GM21390 (cell line): ENCODE measurements around the gene FBXO31.
"Not testable (repeated sequence)": the region's sequence is repeated elsewhere in the genome, so short reads cannot be mapped to it uniquely, and the experiment has no call there.

Experiments used
- ATAC-seq: cut with Tn5 transposase; IDR thresholded peaks from one replicate; pipeline ENCODE4 v1.9.1; 2021; ENCODE audit not compliant: unreplicated experiment

Gene FBXO31

DNA sequence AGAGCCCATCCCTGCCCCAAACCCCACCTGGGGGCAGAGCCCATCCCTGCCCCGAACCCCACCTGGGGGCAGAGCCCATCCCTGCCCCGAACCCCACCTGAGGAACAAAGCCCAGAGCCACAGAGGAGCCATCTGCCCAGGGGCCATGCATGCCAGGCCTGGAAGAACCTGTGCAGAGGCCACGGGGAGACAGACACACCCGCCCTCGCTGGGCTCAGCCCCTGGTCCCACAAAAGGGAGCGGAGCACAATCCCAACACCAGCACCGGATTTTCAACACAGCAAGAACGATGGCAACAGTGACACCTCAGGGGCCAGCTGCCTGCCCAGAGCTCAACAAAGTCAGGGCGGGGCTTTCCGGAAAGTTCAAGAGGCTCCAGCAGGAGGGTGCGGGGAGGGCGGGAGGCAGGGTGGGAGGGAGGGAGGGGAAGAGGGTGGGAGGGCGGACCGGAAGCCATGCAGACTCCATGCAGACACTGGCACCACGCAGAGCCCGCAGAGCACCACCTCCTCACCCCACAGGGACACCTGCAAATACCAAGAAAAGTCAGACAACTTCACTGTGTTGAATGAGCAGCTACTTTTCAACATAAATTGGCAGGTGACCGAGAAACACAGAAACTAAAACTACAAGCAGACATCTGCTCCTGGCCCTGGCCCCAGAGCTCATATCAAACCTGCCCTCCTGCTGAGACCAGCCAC lies 38.5 kb downstream of the FBXO31 start:
- no peak for ATAC-seq

DNA sequence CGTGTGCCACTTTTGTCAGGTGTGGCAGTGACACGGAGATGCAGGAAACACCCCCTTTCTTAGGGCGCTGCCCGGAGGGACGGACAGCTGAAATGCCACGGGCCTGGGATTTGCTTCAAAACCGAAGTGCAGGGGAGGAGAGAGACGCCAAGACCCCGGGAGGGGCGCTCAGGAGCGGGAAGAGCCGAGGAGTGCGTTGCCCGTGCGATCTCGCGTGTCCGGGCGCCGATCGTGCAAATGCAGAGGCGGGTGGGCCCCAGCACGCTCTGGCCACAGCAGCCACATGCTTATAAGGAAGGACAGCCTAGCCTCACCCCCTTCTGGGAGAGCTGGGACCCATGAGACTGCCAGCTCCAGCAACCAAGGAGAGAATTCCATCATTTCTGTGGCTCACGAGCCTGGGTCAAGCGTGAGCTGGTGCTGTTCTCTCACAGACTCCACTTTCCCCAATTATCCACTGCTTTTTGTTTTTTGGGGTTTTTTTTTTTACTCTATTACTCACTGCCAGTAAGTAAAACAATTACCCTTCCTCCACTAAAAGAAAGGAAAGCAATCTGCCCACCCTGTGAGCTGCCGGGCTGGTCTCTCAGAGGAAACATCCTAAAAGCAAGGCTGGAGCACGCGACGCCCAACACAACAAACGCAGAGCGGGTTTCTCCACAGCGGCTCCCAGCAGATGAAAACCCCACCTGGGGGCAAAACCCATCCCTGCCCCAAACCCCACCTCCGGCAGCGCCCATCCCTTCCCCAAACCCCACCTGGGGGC lies 39.2 kb downstream of the FBXO31 start:
- ATAC-seq = no peak

DNA sequence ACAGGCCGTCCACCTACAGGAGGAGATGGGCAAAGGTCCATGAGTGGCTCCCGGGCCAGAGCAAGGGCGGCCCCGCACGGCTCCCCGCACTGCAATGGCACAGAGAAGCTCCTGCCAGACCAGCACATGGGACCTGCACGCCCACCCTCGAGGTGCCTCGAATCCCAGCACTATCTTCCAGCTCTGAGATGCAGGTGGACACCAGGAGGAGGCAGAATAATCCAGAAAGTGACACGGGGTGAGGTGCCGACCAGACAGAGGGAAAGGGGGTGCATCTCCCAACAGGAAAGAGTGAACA lies 39.9 kb downstream of the FBXO31 start:
- ATAC-seq = no peak

DNA sequence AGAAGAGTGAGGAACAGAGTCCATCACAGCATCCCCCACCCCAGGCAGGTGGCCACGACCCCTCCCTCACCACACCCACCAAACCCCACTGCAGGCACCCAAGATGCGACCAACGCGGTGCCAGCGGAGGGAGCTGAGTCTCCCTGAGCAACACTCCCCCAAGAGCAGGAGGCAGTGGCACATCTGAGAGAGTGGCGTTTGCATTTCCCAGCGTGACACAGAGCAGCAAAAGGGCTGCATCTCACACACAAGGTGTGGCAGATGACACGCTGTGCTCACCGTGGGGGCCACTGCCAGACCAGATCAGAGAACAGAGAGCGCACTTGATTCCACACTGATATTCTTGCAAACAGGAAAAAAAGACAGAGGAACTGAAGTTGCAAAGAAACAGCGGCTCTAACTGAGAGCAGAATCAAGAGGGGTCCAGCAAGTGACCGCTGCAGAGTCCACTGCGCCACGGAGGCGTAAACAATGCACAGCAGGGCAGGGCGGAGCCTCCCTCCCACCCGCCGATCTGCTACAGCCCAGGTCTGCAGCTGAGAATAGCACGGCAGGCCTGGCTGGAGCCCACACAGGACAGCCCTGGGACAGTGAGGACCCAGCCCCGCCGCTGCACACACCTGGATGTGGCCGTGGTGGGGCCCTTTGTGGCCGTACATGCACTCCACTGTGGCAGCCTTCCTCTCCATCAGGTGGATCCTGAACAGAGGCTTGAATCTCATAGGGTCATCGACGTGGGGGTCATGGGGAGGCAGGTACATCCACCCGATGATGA lies 40.4 kb downstream of the FBXO31 start:
- ATAC-seq = no peak

DNA sequence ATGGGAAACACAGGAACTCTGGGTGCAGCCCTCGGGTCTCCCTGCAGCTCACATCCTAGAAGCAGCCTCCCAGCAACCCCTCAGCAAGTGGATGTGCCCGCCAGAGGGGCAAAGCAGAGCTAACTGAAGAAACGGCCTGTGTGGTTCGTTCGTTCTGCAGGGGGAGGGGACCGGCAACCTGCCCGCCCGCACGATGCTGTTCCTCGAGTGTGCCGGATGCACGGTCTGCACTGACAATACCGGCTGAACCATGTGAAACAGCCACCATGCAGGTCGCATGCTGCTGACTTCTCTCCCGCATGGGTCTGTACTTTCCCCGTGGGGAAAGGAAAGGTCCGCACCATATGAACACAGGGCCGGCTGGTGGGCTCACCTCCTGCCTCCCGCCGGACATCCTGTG lies 41.1 kb downstream of the FBXO31 start:
- no peak for ATAC-seq

DNA sequence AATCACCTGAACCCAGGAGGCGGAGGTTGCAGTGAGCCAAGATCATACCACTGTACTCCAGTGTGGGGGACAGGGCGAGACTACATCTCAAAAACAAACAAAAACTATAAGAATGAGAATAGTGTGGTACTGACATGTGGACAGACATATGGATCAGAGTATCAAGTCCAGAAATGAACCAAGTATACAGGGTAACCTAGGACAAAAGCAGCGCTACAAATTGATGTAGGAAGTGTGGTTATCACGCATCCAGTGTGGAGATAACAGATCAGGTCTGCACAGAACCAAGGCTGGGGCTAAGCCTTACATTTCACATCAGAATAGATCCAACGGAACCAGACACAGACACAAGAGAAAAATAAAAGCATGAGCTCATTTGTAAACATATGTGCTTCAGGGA lies 43.4 kb downstream of the FBXO31 start:
- ATAC-seq = no peak

DNA sequence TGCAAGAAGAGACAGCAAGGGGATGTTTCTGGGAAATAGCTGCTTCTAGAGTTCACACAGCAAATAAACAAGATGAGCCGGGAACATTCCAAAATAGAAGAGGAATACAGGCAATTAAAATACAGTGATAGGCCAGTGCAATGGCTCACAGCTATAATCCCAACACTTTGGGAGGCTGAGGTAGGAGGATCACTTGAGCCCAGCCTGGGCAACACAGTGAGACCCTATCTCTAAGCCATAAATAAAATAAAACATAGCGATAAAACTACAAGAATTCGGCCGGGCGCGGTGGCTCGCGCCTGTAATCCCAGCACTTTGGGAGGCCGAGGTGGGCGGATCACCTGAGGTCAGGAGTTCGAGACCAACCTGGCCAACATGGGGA lies 43.9 kb downstream of the FBXO31 start:
- not testable (repeated sequence) for ATAC-seq

DNA sequence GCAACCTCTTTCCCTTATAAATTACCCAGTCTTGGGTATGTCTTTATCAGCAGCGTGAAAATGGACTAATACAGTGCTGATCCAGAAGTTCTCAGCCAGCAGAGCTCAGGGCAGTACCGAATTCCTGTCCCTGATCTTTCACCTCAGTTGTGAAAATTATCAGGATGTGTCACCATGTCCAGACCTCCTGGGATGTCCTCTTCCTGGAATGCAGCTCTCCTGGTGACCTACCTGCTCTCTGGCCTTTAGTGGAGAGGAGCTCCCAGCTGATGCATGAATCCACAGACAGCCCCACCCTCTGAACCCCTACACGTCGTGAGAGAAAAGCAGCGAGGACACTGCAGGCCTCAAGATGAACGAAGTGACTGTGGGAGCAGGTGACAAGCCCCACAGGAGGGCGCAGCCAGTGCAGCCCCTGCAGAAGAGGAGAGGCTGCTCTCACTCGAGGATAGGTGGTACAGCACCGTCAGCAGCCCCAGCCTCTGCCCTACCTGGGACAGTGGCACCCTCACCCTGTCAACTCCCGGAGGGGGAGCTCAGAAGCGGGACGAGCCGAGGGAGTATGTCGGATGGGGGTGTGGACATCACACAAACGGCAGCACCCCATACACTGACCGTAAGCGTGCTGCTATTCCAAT lies 44.4 kb downstream of the FBXO31 start:
- ATAC-seq = no peak

DNA sequence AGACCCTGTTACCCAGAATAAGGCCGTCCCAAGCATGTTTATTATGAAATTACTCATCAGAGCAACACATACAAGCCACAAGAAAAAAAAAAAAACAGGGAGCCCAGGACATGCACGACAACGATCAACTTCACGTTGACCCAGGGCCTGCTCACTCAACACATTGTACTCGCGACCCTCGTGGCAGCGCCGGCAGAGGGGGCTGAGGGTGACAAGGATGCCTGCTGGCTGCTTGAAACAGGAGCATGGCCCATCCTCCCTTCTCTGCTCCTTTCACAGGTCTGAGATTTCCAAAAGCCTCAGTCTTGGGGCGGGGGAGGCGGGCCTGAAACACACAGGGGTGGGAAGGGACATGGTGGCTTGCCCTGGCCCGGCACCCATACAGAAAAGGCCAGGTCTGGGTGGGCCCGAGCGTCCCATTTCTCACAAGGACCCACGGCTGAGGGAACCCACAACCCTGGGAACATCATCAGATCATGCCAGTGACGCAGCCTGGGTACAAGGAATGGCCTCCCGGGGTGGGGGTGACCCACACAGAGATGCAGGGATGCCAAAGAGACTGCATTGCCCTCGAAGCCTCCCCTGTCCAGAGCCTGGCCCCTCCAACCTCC lies 45.3 kb downstream of the FBXO31 start:
- no peak for ATAC-seq

DNA sequence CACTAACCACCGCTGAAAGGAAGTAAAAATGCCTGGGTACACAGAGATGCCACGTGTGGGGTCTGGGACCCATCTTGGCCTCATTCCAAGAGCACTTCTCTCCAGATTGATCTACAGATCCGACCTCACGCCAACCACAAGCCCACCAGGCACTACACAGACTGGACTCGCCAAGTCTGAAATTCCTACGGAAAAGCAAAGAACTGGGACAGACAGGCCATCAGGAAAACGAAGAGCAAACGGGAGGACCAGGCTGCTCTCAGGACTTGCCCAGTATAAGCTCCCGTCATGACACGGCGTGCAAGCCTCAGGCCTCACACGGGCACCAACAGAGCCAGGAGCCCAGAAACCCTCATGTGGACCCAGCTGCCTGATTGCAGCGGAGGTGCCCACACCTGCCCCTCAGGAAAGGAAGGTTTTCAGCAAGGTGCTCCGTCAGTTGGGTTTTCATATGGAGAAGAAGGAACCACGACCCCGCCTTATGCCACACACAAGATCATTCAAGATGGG lies 46.3 kb downstream of the FBXO31 start:
- ATAC-seq = no peak

DNA sequence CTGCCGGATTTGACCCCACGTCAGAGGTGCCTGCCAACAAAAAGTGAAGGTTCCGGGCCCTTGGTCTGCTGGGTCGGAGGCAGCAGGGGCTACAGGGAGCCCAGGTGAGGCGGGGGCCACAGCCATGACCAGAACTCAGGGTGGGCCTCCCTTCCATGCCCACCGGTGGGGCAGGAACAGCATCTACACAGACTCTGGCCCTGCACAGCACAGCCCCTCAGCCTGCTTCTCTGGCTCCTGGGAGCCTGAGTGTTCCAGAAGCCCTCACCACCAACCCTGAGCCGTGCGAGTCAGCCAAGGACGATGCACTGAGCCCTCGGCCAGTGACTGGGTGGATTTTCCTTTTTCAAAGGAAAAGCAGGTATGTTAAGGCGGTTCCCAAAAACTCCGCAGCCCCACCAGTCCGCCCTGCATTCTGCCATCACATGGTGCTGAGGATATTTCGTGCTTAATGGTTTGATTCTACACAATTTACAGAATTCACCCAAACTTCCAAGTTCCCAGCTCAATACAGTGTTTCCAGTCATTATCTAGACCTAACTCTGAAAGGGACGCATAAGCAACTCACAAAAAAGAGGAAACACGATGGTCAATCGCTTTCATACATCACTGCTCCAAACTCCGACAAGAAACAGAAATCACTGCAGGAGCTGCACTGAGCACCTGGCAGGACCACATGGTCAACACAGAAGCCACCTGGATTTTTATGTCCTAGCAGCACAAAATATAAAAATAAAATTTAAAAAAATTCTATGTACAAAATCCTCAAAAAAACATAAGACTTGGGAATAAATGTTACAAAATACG lies 46.9 kb downstream of the FBXO31 start:
- ATAC-seq = no peak

DNA sequence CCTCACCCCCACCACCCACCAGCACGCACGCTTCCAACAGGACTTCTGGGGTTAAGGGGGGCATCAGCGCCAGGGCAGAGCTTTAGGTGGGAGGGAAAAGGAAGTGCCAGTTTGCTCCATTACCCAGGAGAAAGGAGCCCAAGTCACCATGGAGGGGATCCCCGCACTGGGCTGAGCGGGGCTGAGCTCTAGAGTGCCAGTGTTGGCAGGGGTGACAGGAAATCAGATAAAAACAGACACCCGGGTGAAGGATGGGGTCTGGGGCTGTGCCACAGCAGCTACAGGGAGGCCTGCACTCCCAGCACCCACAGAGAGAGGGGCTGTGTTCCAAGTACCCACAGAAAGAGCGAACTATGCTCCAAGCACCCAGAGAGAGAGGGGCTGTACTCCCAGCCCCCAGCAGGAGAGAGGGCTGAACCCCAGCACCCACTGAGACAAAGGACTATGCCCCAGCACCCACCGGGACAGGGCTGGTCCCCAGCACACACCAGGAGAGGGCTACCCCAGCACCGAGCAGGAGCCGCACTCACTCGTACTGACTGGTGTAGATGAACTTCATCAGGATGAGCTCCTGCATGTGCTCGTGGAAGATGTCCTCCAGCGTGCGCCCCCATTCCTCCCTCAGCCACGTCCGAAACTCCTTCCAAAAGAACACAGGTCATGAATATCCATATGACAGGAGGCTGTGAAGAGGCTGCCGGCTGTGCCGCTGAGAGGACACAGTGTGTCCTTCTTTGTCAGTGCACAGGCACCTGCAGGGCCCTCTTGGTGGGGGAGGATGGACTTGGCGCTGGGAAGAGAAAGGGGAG lies 47.7 kb downstream of the FBXO31 start:
- ATAC-seq = no peak

DNA sequence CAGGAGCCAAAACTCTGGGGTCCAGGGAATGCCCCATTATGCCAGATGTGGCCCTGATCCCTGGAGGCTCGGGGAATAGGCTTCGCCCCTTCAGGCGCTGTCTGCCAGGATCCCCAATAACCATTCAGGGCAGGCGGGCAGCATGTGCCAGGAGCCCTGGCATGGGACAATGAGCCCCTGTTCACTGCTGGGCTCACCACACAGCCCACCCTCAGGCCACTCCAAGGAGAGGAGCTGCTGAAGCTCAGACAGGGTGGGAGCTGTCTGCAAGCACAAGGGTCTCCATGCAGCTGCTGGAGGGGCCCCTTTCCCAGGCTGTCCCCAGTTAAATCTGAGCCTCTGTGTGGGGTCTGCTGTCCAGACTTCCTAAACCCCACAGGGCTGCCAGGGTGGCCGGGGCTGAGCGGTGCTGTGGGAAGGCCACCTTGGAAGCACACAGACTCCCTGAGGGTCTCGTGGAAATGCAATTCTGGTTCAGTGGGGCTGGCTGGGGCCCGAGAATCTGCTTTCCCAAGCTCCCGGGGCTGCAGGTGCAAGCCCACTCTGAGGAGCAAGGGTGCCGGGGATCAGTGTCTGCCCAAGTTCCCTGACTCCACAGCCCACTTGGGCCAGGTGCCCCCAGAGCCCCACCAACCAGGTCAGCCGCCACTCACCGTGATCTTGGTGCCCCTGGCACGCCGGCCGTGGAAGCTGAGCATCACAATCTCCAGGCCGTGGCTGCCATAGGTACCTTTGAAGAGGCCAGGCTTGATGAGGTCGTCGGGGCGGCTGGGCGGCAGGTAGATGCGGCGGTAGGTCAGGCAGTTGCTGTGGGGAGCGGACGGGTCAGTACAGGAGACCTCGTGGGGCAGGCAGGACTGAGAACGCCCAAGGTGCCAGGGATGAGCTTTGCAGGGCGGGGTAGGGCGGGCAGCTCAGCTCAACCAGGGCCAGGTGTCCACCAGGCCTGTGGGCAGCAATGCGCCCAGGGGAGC lies 48.6 kb downstream of the FBXO31 start:
- no peak for ATAC-seq

DNA sequence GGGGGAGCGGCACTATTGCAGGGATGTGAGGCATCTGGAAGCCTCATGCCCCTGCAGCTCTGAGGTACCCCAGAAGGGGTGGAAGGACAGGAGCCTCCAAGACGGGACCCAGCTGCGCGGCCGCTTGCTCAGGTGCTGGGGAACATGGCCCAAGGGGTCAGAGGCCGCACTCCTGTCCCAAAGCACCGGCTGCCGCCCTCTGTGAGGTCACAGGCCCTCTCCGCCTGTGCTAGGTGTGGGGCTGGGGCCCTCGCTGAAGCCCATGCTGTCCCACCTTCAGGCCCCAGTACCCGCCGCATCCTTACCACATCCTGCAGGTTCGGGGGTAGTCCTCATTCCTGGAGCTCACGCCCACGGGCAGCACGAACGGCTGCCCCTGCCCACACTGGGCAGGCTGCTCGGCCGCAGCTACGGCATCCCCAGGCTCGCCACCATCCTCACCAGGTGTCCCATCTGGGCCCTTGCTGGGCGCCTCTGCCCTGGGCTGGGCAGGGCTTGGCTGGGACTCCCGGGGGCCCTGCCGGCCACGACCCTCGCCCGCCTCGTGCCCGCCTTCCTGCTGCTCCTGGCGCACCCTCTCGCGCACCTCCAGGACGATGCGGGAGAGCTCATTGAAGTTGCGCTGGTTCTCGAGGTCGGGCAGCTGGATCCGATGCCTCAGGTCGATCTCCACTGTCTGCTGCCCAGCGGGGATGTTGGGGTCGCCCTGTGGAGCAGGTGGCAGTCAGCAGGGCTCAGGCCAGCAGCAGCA lies 49.8 kb downstream of the FBXO31 start:
- no peak for ATAC-seq

DNA sequence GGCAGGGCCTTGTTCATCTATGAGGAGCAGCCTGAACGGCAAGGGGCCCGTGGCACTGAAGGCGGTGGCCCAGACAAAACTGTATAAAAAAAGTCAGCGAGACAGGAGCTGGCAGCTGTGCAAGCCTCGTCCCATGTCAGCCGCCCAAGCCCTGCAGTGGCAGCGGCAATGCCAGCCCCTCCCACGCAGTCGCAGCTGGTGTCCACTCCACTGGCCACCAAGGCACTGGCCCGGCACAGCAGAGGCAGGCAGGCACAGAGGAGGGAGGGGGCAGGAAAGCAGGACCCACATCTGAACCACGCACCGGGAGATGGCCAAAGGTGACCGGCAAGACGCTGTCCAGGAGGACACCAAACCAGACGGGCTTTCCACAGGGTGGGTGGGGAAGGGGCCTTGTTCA lies 50.5 kb downstream of the FBXO31 start:
- no peak for ATAC-seq

DNA sequence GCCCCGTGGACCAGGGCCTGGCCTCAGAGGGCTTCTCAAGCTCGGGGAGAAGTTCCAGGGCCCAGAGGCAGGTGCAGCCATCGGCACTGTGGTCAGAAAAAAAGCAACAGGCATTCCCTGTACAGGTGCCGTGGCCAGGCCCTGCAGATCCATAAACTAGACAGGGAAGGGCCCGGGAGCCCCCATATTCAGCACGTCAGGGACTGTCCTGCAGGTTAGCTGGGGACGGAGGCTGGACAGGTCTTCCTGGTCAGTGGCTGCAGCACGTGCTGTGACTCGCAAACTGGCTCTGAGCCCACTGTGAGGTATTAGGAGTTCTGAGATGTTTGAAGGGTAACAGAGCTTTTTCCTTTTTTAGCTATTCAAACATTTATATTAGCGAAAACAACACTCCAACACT lies 51.4 kb downstream of the FBXO31 start:
- ATAC-seq = no peak

DNA sequence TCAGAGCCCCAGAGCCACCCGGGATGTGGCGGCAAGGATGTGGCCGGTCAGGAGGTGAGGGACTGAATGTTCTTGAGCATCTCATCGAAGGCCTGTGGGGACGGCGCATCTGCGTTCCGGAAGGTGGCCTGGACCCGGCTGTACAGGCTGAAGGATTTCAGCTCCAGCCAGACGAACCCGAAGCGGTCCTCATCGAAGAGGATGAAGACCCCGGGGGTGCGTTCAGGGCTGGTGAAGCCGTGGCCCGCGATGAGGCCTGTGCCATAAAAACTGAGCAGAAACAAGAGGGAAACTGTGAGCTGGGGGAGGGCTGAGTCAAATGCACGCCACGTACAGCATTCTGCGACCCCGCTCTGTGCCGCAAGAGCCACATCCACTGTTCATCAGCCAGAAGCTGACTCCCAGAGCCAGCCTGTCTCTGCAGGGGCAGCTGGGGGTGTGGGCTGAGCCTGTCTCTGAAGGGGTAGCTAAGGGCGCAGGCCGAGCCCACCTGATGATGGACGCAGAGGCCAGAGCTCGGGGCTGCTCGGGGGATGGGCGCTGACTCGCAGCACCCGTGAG lies 52.3 kb downstream of the FBXO31 start:
- no peak for ATAC-seq
